ENCODE results near the gene CHD5.
"Not testable (repeated sequence)": the region's sequence is repeated elsewhere in the genome, so short reads cannot be mapped to it uniquely, and the experiment has no call there.

Gene CHD5

GRCh38 chr1:6220236-6220635 is 40.1 kb upstream of the CHD5 start:
- no peak overlapping the region for H3K4me3 ChIP-seq (ENCODE audit: low read depth, low read length)
- TF ChIP-seq MYC (IDR thresholded peaks at IDR 0.05; ENCODE audit: low read depth, low read length) (no peak), POLR2A (IDR thresholded peaks at IDR 0.05; ENCODE audit: extremely low read depth, insufficient read length) (no peak)
- TF ChIP-seq, protein P1, sequence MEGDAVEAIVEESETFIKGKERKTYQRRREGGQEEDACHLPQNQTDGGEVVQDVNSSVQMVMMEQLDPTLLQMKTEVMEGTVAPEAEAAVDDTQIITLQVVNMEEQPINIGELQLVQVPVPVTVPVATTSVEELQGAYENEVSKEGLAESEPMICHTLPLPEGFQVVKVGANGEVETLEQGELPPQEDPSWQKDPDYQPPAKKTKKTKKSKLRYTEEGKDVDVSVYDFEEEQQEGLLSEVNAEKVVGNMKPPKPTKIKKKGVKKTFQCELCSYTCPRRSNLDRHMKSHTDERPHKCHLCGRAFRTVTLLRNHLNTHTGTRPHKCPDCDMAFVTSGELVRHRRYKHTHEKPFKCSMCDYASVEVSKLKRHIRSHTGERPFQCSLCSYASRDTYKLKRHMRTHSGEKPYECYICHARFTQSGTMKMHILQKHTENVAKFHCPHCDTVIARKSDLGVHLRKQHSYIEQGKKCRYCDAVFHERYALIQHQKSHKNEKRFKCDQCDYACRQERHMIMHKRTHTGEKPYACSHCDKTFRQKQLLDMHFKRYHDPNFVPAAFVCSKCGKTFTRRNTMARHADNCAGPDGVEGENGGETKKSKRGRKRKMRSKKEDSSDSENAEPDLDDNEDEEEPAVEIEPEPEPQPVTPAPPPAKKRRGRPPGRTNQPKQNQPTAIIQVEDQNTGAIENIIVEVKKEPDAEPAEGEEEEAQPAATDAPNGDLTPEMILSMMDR (IDR thresholded peaks at IDR 0.05; ENCODE audit: low read depth, low read length) = no peak
- TF ChIP-seq, protein P2, sequence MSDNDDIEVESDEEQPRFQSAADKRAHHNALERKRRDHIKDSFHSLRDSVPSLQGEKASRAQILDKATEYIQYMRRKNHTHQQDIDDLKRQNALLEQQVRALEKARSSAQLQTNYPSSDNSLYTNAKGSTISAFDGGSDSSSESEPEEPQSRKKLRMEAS (IDR thresholded peaks at IDR 0.05; ENCODE audit: low read depth, low read length) = no peak
- no peak for DNase-seq (ENCODE audit: low read depth)

DNA sequence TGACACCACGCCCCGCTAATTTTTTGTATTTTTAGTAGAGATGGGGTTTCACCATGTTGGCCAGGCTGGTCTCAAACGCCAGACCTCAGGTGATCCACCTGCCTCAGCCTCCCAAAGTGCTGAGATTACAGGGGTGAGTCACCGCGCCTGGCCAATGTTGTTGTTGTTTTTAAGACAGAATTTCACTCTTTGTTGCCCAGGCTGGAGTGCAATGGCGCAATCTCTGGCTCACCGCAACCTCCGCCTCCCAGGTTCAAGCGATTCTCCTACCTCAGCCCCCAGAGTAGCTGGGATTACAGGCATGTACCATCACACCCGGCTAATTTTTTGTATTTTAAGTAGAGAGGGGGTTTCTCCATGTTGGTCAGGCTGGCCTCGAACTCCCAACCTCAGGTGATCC is 39.5 kb upstream of the CHD5 start:
- not testable (repeated sequence) for H3K4me3 ChIP-seq (ENCODE audit: low read depth, low read length); DNase-seq (ENCODE audit: low read depth)

- no peak overlapping the region for H3K4me3 ChIP-seq (ENCODE audit: low read depth, low read length)
- no peak for TF ChIP-seq POLR2A (IDR thresholded peaks at IDR 0.05; ENCODE audit: extremely low read depth, insufficient read length)
- TF ChIP-seq, protein P1 (IDR thresholded peaks at IDR 0.05; ENCODE audit: low read depth, low read length) = no peak
- TF ChIP-seq, protein P2 (IDR thresholded peaks at IDR 0.05; ENCODE audit: low read depth, low read length) = no peak
- no peak for TF ChIP-seq MYC (IDR thresholded peaks at IDR 0.05; ENCODE audit: low read depth, low read length)
- DNase-seq (ENCODE audit: low read depth) = no peak
These were observed 38.4 kb upstream of the CHD5 start for GRCh38 chr1:6218375-6219164.

- DNase-seq (ENCODE audit: low read depth) = peak; percentile 63
- no peak overlapping the region for H3K4me3 ChIP-seq (ENCODE audit: low read depth, low read length)
- TF ChIP-seq POLR2A (IDR thresholded peaks at IDR 0.05; ENCODE audit: extremely low read depth, insufficient read length) = no peak
- TF ChIP-seq, protein P1 (IDR thresholded peaks at IDR 0.05; ENCODE audit: low read depth, low read length) = no peak
- no peak for TF ChIP-seq MYC (IDR thresholded peaks at IDR 0.05; ENCODE audit: low read depth, low read length)
These were observed 32.3 kb upstream of the CHD5 start for GRCh38 chr1:6212193-6212959.

DNA sequence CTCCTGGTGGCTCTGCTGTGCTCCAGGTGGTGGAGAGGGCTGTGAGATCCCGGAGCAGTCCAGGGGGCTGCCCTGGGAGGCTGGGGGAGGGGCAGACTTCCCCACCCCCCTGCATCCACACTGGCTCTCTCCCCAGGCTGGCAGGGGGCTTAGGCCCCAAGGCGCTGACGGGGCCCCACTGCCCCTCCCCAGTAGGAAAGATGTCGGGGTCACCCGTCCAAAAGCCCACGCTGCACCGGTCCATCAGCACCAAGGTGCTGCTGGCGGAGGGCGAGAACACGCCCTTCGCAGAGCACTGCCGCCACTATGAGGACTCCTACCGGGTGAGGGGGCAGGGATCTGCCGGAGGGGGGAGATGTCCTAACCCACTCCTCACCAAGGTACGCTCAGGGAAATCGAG is 31.6 kb upstream of the CHD5 start:
- no peak overlapping the region for H3K4me3 ChIP-seq (ENCODE audit: low read depth, low read length)
- DNase-seq (ENCODE audit: low read depth) = no peak
- TF ChIP-seq POLR2A (IDR thresholded peaks at IDR 0.05; ENCODE audit: extremely low read depth, insufficient read length) (no peak), MYC (IDR thresholded peaks at IDR 0.05; ENCODE audit: low read depth, low read length) (no peak)

DNA sequence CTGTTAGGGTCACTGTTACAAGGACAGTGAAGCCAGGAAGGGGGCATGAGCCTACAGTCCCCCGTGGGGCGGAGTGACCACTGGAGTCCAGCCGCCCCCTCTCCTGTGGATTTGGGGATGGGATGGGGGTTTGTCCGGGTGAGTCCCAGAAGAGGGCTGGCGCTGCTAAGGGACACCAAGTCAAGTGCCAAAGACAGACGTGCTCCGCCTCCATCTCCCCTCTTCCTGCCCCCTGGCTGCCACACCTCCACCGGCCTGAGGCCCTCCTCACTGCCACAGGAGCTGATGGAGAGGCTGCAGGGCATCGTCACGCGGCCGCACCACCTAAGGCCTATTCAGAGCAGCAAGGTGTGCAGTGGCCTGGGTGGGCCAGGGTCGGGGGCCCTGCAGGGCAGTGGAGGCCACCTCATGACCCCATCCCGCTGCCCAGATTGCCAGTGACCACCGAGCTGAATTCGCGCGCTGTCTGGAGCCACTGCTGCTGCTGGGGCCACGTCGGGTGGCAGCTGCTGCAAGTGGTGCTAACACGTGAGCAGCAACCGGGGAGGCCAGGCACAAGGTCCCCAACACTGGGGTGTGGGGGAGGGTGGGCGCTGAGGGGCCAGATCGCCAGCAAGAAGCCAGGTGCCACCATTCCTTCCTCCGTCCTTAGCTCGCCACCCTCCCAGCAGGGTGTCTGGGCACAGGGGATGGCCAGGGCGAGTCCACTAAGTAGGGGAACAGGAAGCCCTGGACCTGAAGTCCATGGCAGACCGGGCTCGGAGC is 30.7 kb upstream of the CHD5 start:
- no peak for TF ChIP-seq POLR2A (IDR thresholded peaks at IDR 0.05; ENCODE audit: extremely low read depth, insufficient read length)
- H3K4me3 ChIP-seq (ENCODE audit: low read depth, low read length) = no peak overlapping the region
- DNase-seq (ENCODE audit: low read depth) = no peak

DNA sequence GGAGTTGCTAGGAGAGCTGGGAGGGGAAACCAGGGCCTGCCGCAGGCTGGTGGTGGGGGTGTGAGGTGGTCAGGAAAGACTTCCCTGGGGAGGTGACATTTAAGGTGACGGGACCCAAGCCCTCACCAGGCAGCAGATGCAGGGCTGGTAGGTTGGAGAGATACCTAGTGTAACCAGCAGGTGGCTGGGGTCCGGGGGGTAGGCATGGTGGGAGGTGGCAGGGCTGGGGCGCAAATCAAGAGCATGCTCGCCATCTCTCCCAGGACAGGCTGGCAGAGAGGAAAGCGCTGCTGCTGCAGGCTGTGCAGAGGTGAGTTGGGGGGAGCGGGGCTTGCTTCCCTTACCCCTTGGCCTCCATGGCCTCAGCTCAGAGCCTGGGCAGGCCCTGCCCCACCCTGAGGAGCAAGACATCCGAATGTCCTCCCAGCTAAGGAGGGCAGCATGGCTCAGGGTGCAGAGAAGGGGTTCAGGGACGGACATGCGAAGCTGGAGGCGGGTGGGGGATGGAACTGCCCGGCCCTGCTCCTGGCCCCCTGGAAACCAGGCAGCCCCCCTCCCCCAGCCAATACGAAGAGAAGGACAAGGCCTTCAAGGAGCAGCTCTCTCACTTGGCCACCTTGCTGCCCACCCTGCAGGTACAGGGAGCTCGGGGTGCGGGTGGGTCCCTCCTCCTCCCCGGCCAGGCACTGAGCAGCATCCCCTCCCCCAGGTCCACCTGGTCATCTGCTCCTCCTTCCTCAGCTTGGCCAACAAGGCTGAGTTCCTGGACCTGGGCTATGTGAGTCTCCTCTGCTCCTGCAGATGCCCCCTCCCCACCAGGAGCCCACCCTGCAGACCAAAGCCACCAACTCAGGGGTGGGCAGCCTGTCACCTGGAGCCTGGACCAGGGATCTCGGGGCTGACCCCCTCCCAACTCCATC is 29.8 kb upstream of the CHD5 start:
- peak; percentile 49 for DNase-seq (ENCODE audit: low read depth)
- TF ChIP-seq MYC (IDR thresholded peaks at IDR 0.05; ENCODE audit: low read depth, low read length) = no peak
- TF ChIP-seq, protein P2 (IDR thresholded peaks at IDR 0.05; ENCODE audit: low read depth, low read length) = no peak
- TF ChIP-seq, protein P1 (IDR thresholded peaks at IDR 0.05; ENCODE audit: low read depth, low read length) = no peak
- no peak for TF ChIP-seq POLR2A (IDR thresholded peaks at IDR 0.05; ENCODE audit: extremely low read depth, insufficient read length)
- peak overlapping the region; percentile 12 for H3K4me3 ChIP-seq (ENCODE audit: low read depth, low read length)
